GM13977 (cell line): ENCODE data around the gene NQO2.
"Not testable (repeated sequence)": the region's sequence is repeated elsewhere in the genome, so short reads cannot be mapped to it uniquely, and the experiment has no call there.

Source experiments
- DNase-seq: peaks from one replicate; pipeline ENCODE4 v3.0.0; 2012; ENCODE audit warnings: low spot score
- CTCF ChIP-seq: IDR thresholded peaks from 2 replicates; pipeline ENCODE4 v1.5.1; 2012; ENCODE audit warnings: mild to moderate bottlenecking, control low read depth; ENCODE audit not compliant: insufficient read depth; ENCODE audit errors: extremely low read depth, missing control alignments
- in situ Hi-C: fragments of 300-500 bp; cut with MboI; formaldehyde crosslinking; loops from one replicate; pipeline ENCODE4 v1.12.0; 2022; ENCODE audit warnings: low sequenced_read_pairs, low pct_unique_long_range_greater_than_20kb, mixed read lengths, inconsistent platforms; ENCODE audit not compliant: unreplicated experiment

The NQO2 gene

DNA sequence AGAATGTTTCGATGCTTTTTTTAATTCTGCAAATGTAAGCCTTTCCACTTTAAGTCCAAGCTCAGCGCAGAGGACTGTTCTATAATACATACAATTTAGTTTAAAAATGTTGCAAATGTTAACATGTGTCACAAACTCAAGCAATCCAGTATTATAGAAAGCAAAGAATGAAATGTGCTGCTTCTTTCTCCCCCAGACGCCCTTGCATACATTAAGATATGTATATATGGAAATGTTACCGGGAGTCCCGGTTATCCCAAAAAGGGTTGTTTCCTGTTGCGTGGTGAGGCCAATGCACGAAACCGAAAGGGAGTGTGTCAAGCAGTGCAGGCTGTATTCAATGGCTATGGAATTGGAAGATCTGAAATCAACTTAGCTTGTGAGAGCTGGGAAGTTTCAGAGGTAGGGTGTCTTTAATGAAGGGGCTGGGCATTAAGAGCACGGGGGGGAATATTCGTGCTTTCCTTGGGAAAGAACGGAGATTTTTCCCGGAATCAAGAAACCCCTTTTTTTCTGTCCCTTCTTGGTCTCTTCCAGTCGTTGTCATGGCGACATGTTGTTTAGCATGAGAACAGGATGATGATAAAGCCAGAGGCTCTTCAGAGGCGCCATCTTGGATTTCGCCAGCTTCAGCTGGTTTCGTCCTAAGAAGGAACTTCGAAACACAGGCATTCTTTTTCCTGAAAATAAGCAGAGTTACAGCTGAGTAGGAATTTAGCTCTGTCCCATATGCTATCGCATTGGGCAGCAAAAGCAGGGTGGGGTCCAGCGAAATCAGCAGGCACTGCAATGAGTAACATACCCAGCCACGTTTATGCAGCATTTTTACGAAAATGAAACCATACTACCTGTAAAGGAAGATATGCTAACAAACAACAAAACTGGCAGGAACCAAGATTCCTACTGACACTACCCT, 10.1 kb upstream of the NQO2 start:
- no peak for TF ChIP-seq CTCF
- in situ Hi-C loops = loop anchor here (5.0 kb wide), 1 partner anchor 63 kb away; no protein-coding TSS in a partner anchor

DNA sequence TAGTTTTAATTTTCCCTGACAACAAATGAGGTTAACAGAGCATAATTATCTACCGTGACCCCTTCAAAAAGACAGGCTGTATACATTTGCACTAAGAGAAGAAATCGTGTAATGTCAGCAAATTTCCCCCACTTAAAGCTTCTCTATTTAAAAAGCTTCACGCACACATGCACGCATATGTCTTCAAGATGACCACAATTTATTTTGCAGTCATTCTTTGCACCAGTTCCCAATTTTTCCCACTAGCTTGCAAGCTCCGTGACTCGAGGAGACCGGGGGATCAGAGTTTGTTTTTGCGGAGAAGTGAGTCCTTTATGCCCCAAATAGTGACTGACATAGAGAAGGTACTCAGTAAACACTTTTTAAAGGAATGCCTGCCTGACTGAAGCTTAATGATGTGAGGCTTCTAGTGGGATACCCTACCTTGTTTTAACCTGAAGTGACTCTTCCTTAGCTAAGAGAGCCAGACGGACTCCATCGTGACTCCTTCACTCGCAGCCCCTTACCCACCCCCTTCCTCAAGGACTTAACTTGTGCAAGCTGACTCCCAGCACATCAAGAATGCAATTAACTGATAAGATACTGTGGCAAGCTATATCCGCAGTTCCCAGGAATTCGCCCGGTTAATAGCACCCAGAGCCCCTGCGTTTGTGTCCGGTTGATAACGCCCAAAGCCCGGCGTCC, 9.3 kb upstream of the NQO2 start:
- no peak for TF ChIP-seq CTCF
- in situ Hi-C loops = loop anchor here (5.0 kb wide), 1 partner anchor 62 kb away; no protein-coding TSS in a partner anchor
- DNase-seq = no peak

More for the DNA sequence above, 10.1 kb upstream of the NQO2 start:
- peak; percentile 82 for DNase-seq

- DNase-seq = no peak
- no peak for TF ChIP-seq CTCF
- in situ Hi-C loops = loop anchor here (5.0 kb wide), 1 partner anchor 61 kb away; no protein-coding TSS in a partner anchor
Observed at GRCh38 chr6:2990932-2991506, 8.7 kb upstream of the NQO2 start.

DNA sequence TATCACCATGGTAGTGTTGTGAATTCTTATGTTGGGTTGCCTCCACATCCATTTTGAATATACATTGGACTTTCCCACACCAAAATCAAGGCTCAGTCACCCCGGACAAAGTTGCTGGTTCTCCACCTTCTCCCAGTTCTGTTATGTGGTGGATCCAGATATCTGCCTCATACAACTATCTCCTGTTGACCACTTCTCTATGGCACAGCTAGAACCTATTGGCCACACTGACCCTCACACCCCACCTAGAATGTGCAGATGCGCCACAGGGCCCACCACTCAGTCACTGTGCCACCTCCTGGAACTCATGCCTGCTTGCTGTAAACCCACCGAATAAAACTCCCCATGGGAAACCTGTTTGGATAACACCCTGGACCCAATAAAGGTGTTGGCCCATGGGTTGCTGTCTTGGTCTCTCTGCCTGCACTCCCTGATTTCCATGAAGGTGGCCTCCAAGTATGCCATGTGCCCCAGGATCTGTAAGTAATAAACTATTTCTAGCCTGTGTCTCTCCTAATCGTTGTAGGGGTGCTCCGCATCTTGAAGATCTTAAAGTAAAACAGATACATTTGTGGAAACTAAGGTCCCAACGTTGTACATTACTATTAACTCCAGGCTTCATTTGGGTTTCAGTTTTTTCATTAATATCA, 7.2 kb upstream of the NQO2 start:
- TF ChIP-seq CTCF = no peak
- in situ Hi-C loops = loop anchor here (5.0 kb wide), 1 partner anchor 60 kb away; no protein-coding TSS in a partner anchor
- no peak for DNase-seq

DNA sequence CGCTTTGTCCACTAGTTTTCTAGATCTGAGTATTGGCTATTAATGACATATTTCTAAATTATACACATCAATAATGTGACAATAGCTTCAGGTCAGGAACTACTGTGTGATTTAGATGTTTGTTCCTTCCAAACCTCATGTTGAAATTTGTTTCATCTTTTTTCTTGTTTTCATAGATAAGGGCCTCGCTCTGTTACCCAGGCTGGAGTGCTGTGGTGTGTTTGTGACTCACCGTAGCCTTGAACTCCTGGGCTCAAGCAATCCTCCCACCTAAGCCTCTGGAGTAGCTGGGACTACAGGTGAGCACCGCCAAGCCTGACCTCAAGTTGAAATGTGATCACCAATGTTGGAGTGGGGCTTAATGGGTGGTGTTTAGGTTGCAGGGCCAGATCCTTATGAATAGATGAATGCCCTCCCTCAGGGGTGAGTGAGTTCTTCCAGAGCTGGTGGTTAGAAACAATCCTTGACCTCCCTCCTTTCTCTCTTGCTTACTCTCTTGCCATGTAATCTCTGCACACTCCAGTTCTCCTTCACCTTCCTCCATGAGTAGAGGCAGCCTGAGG, 5.9 kb upstream of the NQO2 start:
- in situ Hi-C loops = loop anchor here (5.0 kb wide), 1 partner anchor 58 kb away; no protein-coding TSS in a partner anchor
- no peak for TF ChIP-seq CTCF
- no peak for DNase-seq

DNA sequence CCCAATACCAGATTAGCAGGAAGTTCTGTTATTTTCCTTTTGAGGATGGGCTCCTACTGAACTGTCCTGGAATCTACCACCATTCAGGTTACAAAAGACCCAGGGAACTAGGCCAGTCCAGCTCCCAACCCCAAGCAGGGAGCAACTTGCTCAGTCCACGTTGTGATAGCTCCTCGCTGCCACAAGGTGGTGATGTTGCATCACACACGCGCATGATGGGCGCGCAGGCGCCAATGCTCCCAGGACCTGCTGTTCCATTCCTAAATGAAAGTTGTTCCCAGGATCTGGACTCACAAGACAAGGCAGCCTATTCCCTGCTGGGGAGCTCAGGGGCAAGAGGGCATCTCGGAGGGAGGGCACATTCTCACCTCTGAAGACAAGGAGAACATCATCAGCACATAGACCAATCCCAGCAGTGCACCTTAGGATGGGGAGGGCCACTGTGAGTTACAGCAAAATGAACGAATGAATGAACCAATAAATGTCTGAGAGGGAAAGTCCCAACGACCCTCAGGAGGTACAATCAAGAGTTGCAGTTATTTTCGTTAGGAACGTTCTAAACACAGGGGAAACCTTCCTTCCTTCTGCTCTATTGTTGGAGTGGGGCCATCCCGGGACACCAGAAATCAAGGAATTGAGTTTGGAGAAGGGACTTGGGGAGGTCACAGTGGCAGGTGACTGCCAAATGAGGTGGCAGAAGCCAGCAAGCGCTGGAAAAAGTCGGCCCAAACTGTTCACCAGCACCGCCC, 1.3 kb upstream of the NQO2 start:
- in situ Hi-C loops, DNase-seq: not testable (repeated sequence)
